ENCODE measurements around the gene NELFB. TPM values are rescaled to one million over a fixed set of nuclear protein-coding genes. Genes with fewer than 3 reads are reported as not detected.

Gene NELFB
- polyA plus RNA-seq, 3 donors: 17.3 to 44.2 (median 18.8) TPM

- H3K9ac ChIP-seq (ENCODE audit: insufficient read depth, low read length, poor library complexity, severe bottlenecking): peak overlapping the region; percentile 93
- H3K4me1 ChIP-seq (ENCODE audit: control insufficient read depth in 1 of 2, insufficient read depth in 2 of 2, low read length in 2 of 2): peaks cover 50 to 85% of the 10 kb centered on the region in 2 donors
- Mint-ChIP-seq H3K36me3 (peaks cover 27 to 39% of the 10 kb centered on the region in 2 donors), H3K27me3 (ENCODE audit: low read depth in 3 of 3) (peaks cover 0 to 4% (median 2%) of the 10 kb centered on the region in 3 donors), H3K9me3 (peaks cover 0 to 2% (median 0%) of the 10 kb centered on the region in 7 donors), H3K27ac (no peak overlapping the region), H3K4me3 (peak overlapping the region in 1 of 2 donors; percentile 39), H3K4me1 (peaks cover 51% of the 10 kb centered on the region)
- TF ChIP-seq, protein P1, sequence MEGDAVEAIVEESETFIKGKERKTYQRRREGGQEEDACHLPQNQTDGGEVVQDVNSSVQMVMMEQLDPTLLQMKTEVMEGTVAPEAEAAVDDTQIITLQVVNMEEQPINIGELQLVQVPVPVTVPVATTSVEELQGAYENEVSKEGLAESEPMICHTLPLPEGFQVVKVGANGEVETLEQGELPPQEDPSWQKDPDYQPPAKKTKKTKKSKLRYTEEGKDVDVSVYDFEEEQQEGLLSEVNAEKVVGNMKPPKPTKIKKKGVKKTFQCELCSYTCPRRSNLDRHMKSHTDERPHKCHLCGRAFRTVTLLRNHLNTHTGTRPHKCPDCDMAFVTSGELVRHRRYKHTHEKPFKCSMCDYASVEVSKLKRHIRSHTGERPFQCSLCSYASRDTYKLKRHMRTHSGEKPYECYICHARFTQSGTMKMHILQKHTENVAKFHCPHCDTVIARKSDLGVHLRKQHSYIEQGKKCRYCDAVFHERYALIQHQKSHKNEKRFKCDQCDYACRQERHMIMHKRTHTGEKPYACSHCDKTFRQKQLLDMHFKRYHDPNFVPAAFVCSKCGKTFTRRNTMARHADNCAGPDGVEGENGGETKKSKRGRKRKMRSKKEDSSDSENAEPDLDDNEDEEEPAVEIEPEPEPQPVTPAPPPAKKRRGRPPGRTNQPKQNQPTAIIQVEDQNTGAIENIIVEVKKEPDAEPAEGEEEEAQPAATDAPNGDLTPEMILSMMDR (IDR thresholded peaks at IDR 0.05): no peak
- H4K20me1 ChIP-seq (ENCODE audit: insufficient read depth, low read length): peaks cover 62% of the 10 kb centered on the region
- intact Hi-C loops (cut with micrococcal nuclease): no loop called here
- 95% methylated on average over 131 of the region's 139 CpGs for WGBS (ENCODE audit: insufficient coverage)
- H3K27ac ChIP-seq (ENCODE audit: low read depth in 1 of 2, low read length in 2 of 2): no peak overlapping the region
- no peak for DNase-seq
- H3K4me3 ChIP-seq (replicated peaks in 1 of 3; ENCODE audit: low read depth in 2 of 3, low read length in 3 of 3): peak overlapping the region in 2 of 3 experiments; percentile 98 to 99
- H3K36me3 ChIP-seq (replicated peaks in 1 of 2; ENCODE audit: control insufficient read depth in 1 of 2, insufficient read depth in 2 of 2, low read length in 2 of 2): peaks cover 26 to 49% of the 10 kb centered on the region in 2 donors
- H3K27me3 ChIP-seq (ENCODE audit: control insufficient read depth in 2 of 2, insufficient read depth in 2 of 2, low read length in 2 of 2): no peaks in the 10 kb centered on the region
- no peak overlapping the region for H2AFZ ChIP-seq (ENCODE audit: insufficient read depth, low read depth, low read length, poor library complexity, severe bottlenecking)
- peaks cover 56% of the 10 kb centered on the region for H3K79me2 ChIP-seq (ENCODE audit: insufficient read depth, low read length)
- no peaks in the 10 kb centered on the region for H3K9me3 ChIP-seq (replicated peaks in 1 of 2; ENCODE audit: control insufficient read depth in 1 of 2, insufficient read depth in 1 of 2, low read length in 2 of 2)
- peak overlapping the region; percentile 95 for H3K4me2 ChIP-seq (replicated peaks; ENCODE audit: extremely low read depth, low read length, poor library complexity, severe bottlenecking)
These were observed 23.9 kb downstream of the NELFB start for GRCh38 chr9:137278721-137279711.

DNA sequence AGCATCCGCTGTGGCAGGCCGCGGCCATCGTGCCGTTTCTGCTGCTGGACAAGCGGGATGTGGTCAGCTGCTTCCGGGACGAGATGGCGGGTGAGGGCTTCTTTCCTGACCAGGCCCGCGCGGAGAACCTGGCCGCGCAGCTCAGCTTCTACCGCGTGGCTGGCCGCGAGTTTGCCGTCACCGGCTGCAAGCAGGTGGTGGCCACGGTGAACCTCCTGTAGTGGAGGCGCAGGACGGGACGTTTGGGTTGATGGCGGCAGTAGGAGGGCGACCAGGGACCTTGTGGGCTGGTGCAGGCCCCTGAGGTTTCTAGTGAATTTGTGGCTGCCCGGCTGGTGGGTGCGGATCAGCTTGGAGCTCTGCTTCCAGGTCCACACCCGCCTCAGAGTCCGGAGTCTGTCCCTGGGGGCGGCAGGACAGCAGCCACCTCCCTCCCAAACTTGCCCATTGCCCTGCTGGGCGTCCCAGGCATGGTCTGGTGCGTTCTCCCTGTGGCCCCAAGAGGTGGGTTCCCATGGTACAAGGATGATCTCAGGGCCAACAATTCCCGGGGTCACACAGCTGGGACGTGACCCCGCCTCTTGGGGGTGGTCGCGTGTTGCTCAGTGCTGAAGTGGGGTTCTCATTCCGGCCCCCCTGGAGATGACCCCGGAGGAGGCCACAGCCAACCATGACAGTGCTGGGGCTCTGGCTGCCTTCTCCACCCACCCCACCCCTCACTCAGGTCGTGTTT lies 24.8 kb downstream of the NELFB start:
- Histone ChIP-seq H3K27me3 (ENCODE audit: control insufficient read depth in 2 of 2, insufficient read depth in 2 of 2, low read length in 2 of 2) (no peaks in the 10 kb centered on the region), H3K9me3 (replicated peaks in 1 of 2; ENCODE audit: control insufficient read depth in 1 of 2, insufficient read depth in 1 of 2, low read length in 2 of 2) (peaks cover 0 to 3% of the 10 kb centered on the region in 2 donors), H3K4me3 (replicated peaks in 1 of 3; ENCODE audit: low read depth in 2 of 3, low read length in 3 of 3) (peak overlapping the region in 1 of 3 experiments; percentile 30), H3K79me2 (ENCODE audit: insufficient read depth, low read length) (peaks cover 56% of the 10 kb centered on the region), H3K4me1 (ENCODE audit: control insufficient read depth in 1 of 2, insufficient read depth in 2 of 2, low read length in 2 of 2) (peaks cover 44 to 83% of the 10 kb centered on the region in 2 donors), H3K4me2 (replicated peaks; ENCODE audit: extremely low read depth, low read length, poor library complexity, severe bottlenecking) (peak overlapping the region; percentile 36), H3K27ac (ENCODE audit: low read depth in 1 of 2, low read length in 2 of 2) (no peak overlapping the region), H2AFZ (ENCODE audit: insufficient read depth, low read depth, low read length, poor library complexity, severe bottlenecking) (no peak overlapping the region), H3K36me3 (replicated peaks in 1 of 2; ENCODE audit: control insufficient read depth in 1 of 2, insufficient read depth in 2 of 2, low read length in 2 of 2) (peaks cover 26 to 47% of the 10 kb centered on the region in 2 donors), H3K9ac (ENCODE audit: insufficient read depth, low read length, poor library complexity, severe bottlenecking) (no peak overlapping the region), H4K20me1 (ENCODE audit: insufficient read depth, low read length) (peaks cover 68% of the 10 kb centered on the region)
- intact Hi-C loops (cut with micrococcal nuclease): no loop called here
- Mint-ChIP-seq H3K36me3 (peaks cover 29 to 38% of the 10 kb centered on the region in 2 donors), H3K4me1 (peaks cover 43% of the 10 kb centered on the region), H3K4me3 (peak overlapping the region in 1 of 2 donors; percentile 39), H3K9me3 (peaks cover 0 to 4% (median 2%) of the 10 kb centered on the region in 7 donors), H3K27me3 (ENCODE audit: low read depth in 3 of 3) (peaks cover 0 to 4% (median 2%) of the 10 kb centered on the region in 3 donors), H3K27ac (no peak overlapping the region)
- TF ChIP-seq, protein P1 (IDR thresholded peaks at IDR 0.05): no peak
- DNase-seq: peak in 1 of 3 donors; percentile 4
- 95% methylated on average over 32 of the region's 41 CpGs for WGBS (ENCODE audit: insufficient coverage)
